ENCODE results near the gene HCRTR1. TPM values are rescaled to one million over a fixed set of nuclear protein-coding genes. Genes with fewer than 3 reads are reported as not detected.

Gene HCRTR1
- total RNA-seq, 6 experiments from 2014 or later, result not detected

GRCh38 chr1:31583995-31584868, 33.3 kb upstream of the HCRTR1 start:
- peak; percentile 33 to 65 (median 52) for ATAC-seq
- Histone ChIP-seq H3K36me3 (no peaks in the 10 kb centered on the region), H3K27me3 (peaks cover 0 to 5% of the 10 kb centered on the region in 2 donors), H3K4me3 (no peak overlapping the region), H3K9me3 (no peaks in the 10 kb centered on the region), H3K27ac (peak overlapping the region in 2 of 3 donors; percentile 43 to 47), H3K4me1 (peaks cover 0 to 6% (median 0%) of the 10 kb centered on the region in 4 donors)
- intact Hi-C loops (cut with DNase I), result no loop called here
- peak; percentile 70 to 81 (median 79) for DNase-seq
- TF ChIP-seq POLR2A (IDR thresholded peaks at IDR 0.05), result no peak
- no peak for TF ChIP-seq CTCF (IDR thresholded peaks at IDR 0.05)
- WGBS (ENCODE audit: insufficient coverage, low coverage, low lambda C conversion rate, missing lambda C conversion rate), result 58% methylated on average over 4 of the region's 13 CpGs

- intact Hi-C loops (cut with DNase I), result no loop called here
- no peaks in the 10 kb centered on the region for H3K9me3 ChIP-seq
- no peaks in the 10 kb centered on the region for H3K36me3 ChIP-seq
- DNase-seq (no peak), ATAC-seq (no peak)
- no peak overlapping the region for H3K4me3 ChIP-seq
- peaks cover 0 to 5% of the 10 kb centered on the region in 2 donors for H3K27me3 ChIP-seq
- H3K27ac ChIP-seq, result no peak overlapping the region
- TF ChIP-seq CTCF (IDR thresholded peaks at IDR 0.05) (no peak), POLR2A (IDR thresholded peaks at IDR 0.05) (no peak)
- WGBS (ENCODE audit: insufficient coverage, low coverage, low lambda C conversion rate, missing lambda C conversion rate), result 62% methylated on average over 3 of the region's 27 CpGs
- peaks cover 0 to 6% (median 0%) of the 10 kb centered on the region in 4 donors for H3K4me1 ChIP-seq
These were observed 32.4 kb upstream of the HCRTR1 start for GRCh38 chr1:31584869-31585735.

GRCh38 chr1:31585736-31586365, 31.6 kb upstream of the HCRTR1 start:
- peaks cover 0 to 6% (median 0%) of the 10 kb centered on the region in 4 donors for H3K4me1 ChIP-seq
- TF ChIP-seq POLR2A (IDR thresholded peaks at IDR 0.05), result no peak
- no peak for TF ChIP-seq CTCF (IDR thresholded peaks at IDR 0.05)
- intact Hi-C loops (cut with DNase I), result no loop called here
- DNase-seq (no peak), ATAC-seq (no peak)
- H3K27ac ChIP-seq, result no peak overlapping the region
- no peaks in the 10 kb centered on the region for H3K36me3 ChIP-seq
- H3K27me3 ChIP-seq, result peaks cover 0 to 5% of the 10 kb centered on the region in 2 donors
- no peaks in the 10 kb centered on the region for H3K9me3 ChIP-seq
- 83% methylated on average over 5 of the region's 11 CpGs for WGBS (ENCODE audit: insufficient coverage, low coverage, low lambda C conversion rate, missing lambda C conversion rate)
- H3K4me3 ChIP-seq, result no peak overlapping the region

Measured in right lobe of liver (tissue), 6 donors.